OCI-LY1 (cell line): Measurements from ENCODE around the gene VPS52.

Source experiments
- H2AFZ ChIP-seq: fragments of 200-600 bp; sonication (generic), shearing (Covaris generic); 2 replicates; pipeline ENCODE4 v1.6.0; 2014; ENCODE audit warnings: antibody characterized with exemption, mild to moderate bottlenecking, low read length
- H3F3A ChIP-seq: fragments of 200-600 bp; sonication (generic), shearing (Covaris generic); 2 replicates; pipeline ENCODE4 v1.6.0; 2014; ENCODE audit warnings: mild to moderate bottlenecking, antibody characterized with exemption, low read length, moderate library complexity; ENCODE audit not compliant: insufficient read depth
- H3K27ac ChIP-seq: fragments of 200-600 bp; sonication (generic); 2 replicates; pipeline ENCODE4 v1.5.1; 2014; ENCODE audit warnings: low read length, mixed run types, mild to moderate bottlenecking, low read depth; ENCODE audit not compliant: poor library complexity, severe bottlenecking
- H3K27me3 ChIP-seq: fragments of 200-600 bp; sonication (generic); 2 replicates; pipeline ENCODE4 v1.6.0; 2014; ENCODE audit warnings: antibody characterized with exemption, mild to moderate bottlenecking, low read length, moderate library complexity; ENCODE audit not compliant: insufficient read depth
- H3K36me3 ChIP-seq: fragments of 200-600 bp; sonication (generic); 2 replicates; pipeline ENCODE4 v1.6.1; 2014; ENCODE audit warnings: mild to moderate bottlenecking, antibody characterized with exemption, low read length, moderate library complexity, mixed read lengths; ENCODE audit not compliant: insufficient read depth
- H3K4me1 ChIP-seq: fragments of 200-600 bp; sonication (generic); 2 replicates; pipeline ENCODE4 v1.5.1; 2014; ENCODE audit warnings: mild to moderate bottlenecking, low read length, moderate library complexity; ENCODE audit not compliant: insufficient read depth, severe bottlenecking
- H3K4me2 ChIP-seq: fragments of 200-600 bp; sonication (generic), shearing (Covaris generic); 2 replicates; pipeline ENCODE4 v1.6.1; 2014; ENCODE audit warnings: low read length
- H3K4me3 ChIP-seq: fragments of 200-600 bp; sonication (generic); 2 replicates; pipeline ENCODE4 v1.5.1; 2014; ENCODE audit warnings: low read length, low read depth, mild to moderate bottlenecking, mixed read lengths; ENCODE audit not compliant: poor library complexity, severe bottlenecking
- H3K79me2 ChIP-seq: fragments of 200-600 bp; shearing (Covaris generic); 2 replicates; pipeline ENCODE4 v1.6.1; 2016; ENCODE audit warnings: mixed run types, low read length, mixed read lengths; ENCODE audit not compliant: insufficient read depth
- H3K9ac ChIP-seq: fragments of 200-600 bp; sonication (generic), shearing (Covaris generic); 2 replicates; pipeline ENCODE4 v1.6.1; 2014; ENCODE audit warnings: mild to moderate bottlenecking, low read length, mixed read lengths
- H3K9me2 ChIP-seq: fragments of 200-600 bp; sonication (generic), shearing (Covaris generic); 2 replicates; pipeline ENCODE4 v1.6.1; 2014; ENCODE audit warnings: low read depth, mild to moderate bottlenecking, low read length, mixed read lengths
- H3K9me3 ChIP-seq: fragments of 200-600 bp; shearing (Covaris generic); 2 replicates; pipeline ENCODE4 v1.6.1; 2014; ENCODE audit warnings: low read length, mixed read lengths
- H4K20me1 ChIP-seq: fragments of 200-600 bp; sonication (generic), shearing (Covaris generic); 2 replicates; pipeline ENCODE4 v1.6.0; 2016; ENCODE audit warnings: mild to moderate bottlenecking, low read length; ENCODE audit not compliant: insufficient read depth
- CTCF ChIP-seq: fragments of 200-600 bp; sonication (generic), shearing (Covaris generic); IDR thresholded peaks from 2 replicates; pipeline ENCODE4 v1.5.1; 2017; ENCODE audit warnings: mild to moderate bottlenecking, antibody characterized with exemption, low read length, moderate library complexity, mixed read lengths
- EZH2 ChIP-seq: fragments of 200-600 bp; sonication (generic), shearing (Covaris generic); IDR thresholded peaks from 2 replicates; pipeline ENCODE4 v1.8.0; 2017; ENCODE audit warnings: borderline replicate concordance, mixed run types, mild to moderate bottlenecking, antibody characterized with exemption, low read length, moderate library complexity, mixed read lengths

VPS52 gene

GRCh38 chr6:33294086-33294823 lies 22.6 kb upstream of the VPS52 start:
- Histone ChIP-seq H3K9me2 (no peaks in the 10 kb centered on the region), H3K79me2 (peaks cover 11% of the 10 kb centered on the region), H3K9me3 (no peaks in the 10 kb centered on the region), H3K9ac (no peak overlapping the region), H3K4me2 (no peak overlapping the region), H3K27ac (no peak overlapping the region), H3K36me3 (peaks cover 32% of the 10 kb centered on the region; the same call in 1 of the 2 replicates), H3K4me1 (peaks cover 20% of the 10 kb centered on the region), H2AFZ (no peak overlapping the region), H4K20me1 (no peaks in the 10 kb centered on the region), H3K27me3 (no peaks in the 10 kb centered on the region), H3K4me3 (no peak overlapping the region), H3F3A (no peaks in the 10 kb centered on the region)
- TF ChIP-seq CTCF (no peak), EZH2 (no peak)

- no peak overlapping the region for H3K4me2 ChIP-seq
- no peak overlapping the region for H2AFZ ChIP-seq
- no peak for TF ChIP-seq EZH2
- TF ChIP-seq CTCF = no peak
- H3K9ac ChIP-seq = no peak overlapping the region
- H3F3A ChIP-seq = no peaks in the 10 kb centered on the region
- peaks cover 25% of the 10 kb centered on the region for H3K4me1 ChIP-seq
- peaks cover 17% of the 10 kb centered on the region for H3K79me2 ChIP-seq
- no peak overlapping the region for H3K4me3 ChIP-seq
- H3K9me2 ChIP-seq = no peaks in the 10 kb centered on the region
- H3K27me3 ChIP-seq = no peaks in the 10 kb centered on the region
- H4K20me1 ChIP-seq = no peaks in the 10 kb centered on the region
- no peak overlapping the region for H3K27ac ChIP-seq
- peaks cover 32% of the 10 kb centered on the region; the same call in 1 of the 2 replicates for H3K36me3 ChIP-seq
- H3K9me3 ChIP-seq = no peaks in the 10 kb centered on the region
Observed at GRCh38 chr6:33292996-33293682, 21.5 kb upstream of the VPS52 start.

- Histone ChIP-seq H3K9me3 (no peaks in the 10 kb centered on the region), H3K4me2 (peak overlapping the region; percentile 89), H4K20me1 (no peaks in the 10 kb centered on the region), H3K36me3 (peaks cover 47% of the 10 kb centered on the region), H3K9ac (peak overlapping the region; percentile 95), H3K9me2 (no peaks in the 10 kb centered on the region), H3K4me3 (peak overlapping the region; percentile 98), H3K79me2 (peaks cover 17% of the 10 kb centered on the region), H3K27me3 (no peaks in the 10 kb centered on the region), H2AFZ (no peak overlapping the region), H3K27ac (no peak overlapping the region), H3K4me1 (peaks cover 24% of the 10 kb centered on the region), H3F3A (no peaks in the 10 kb centered on the region)
- TF ChIP-seq EZH2 = no peak
- TF ChIP-seq CTCF = no peak
Observed at GRCh38 chr6:33290459-33290858, 18.8 kb upstream of the VPS52 start.
